Astrocyte (in vitro differentiated cells and primary cell): ENCODE data around the gene RHOJ.

Experiments
- EZH2 ChIP-seq: IDR thresholded peaks from 2 replicates; pipeline ENCODE4 v1.6.1; 2012; ENCODE audit warnings: mild to moderate bottlenecking, low read length, inconsistent platforms; ENCODE audit not compliant: insufficient read depth
- TF ChIP-seq, protein P1 (sequence below): IDR thresholded peaks from 2 replicates; pipeline ENCODE4 v1.5.1; 2011; ENCODE audit warnings: low read depth, mild to moderate bottlenecking, inconsistent platforms, low read length, moderate library complexity; ENCODE audit not compliant: insufficient read depth

DNA sequence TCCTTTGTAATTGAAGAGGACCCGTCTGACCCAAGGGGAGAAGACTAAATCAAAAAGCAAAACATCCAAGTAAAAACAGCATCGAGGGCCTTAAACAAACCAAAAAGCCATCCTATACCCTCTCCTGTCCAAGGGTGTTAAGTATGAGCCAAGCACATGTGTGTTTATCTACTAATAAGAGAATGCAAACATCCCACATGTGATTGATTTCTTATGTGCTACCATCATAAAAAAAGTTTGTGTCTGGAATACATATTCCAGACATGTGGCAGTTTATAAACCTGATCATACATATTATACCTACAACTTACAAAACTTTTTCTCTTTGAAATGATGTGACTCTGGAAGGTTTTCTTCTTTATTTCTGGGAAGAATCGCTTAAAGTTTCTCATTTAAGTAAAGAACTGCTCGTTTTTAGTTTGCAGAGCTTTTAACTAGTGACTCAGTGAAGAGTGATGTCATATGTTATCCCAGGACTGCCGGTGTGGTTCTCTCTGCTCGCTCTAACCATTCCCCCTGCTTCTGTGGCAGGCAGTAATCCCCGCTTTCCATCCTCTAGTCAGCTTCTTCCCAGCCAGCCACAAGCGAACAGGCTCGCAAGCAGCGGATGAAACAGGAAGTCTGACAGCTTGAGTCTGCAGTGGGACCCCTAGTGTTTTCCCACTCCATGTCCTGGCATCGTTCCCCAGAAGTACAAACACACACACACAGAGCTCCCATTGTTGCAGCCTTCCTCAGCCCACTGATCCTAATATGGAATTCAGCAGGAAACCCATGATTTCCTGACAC, 431 bp upstream of the RHOJ start:
- TF ChIP-seq, protein P1, sequence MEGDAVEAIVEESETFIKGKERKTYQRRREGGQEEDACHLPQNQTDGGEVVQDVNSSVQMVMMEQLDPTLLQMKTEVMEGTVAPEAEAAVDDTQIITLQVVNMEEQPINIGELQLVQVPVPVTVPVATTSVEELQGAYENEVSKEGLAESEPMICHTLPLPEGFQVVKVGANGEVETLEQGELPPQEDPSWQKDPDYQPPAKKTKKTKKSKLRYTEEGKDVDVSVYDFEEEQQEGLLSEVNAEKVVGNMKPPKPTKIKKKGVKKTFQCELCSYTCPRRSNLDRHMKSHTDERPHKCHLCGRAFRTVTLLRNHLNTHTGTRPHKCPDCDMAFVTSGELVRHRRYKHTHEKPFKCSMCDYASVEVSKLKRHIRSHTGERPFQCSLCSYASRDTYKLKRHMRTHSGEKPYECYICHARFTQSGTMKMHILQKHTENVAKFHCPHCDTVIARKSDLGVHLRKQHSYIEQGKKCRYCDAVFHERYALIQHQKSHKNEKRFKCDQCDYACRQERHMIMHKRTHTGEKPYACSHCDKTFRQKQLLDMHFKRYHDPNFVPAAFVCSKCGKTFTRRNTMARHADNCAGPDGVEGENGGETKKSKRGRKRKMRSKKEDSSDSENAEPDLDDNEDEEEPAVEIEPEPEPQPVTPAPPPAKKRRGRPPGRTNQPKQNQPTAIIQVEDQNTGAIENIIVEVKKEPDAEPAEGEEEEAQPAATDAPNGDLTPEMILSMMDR = peak; percentile 22
- no peak for TF ChIP-seq EZH2
